Activated T-cell treated with anti-CD3 and anti-CD28 coated beads, Interleukin-2, amount 50 U/mL, for 24 hours (primary cell): Measurements from ENCODE around the gene IL1RAP.
A peak's percentile ranks its signal among the peaks of the same experiment; 100 is the strongest.
"Not testable (repeated sequence)": the region's sequence is repeated elsewhere in the genome, so short reads cannot be mapped to it uniquely, and the experiment has no call there.

Source experiments
- DNase-seq: peaks from one replicate; pipeline ENCODE4 v3.0.0-alpha.2; 2020
- H3K27ac Mint-ChIP-seq: 2 replicates; pipeline ENCODE4 v1.8.0; 2020; ENCODE audit warnings: mild to moderate bottlenecking, mixed read lengths
- H3K27me3 Mint-ChIP-seq: 2 replicates; pipeline ENCODE4 v1.8.0; 2020; ENCODE audit warnings: mixed read lengths
- H3K36me3 Mint-ChIP-seq: 2 replicates; pipeline ENCODE4 v1.8.0; 2020; ENCODE audit warnings: low read depth, mixed read lengths
- H3K4me1 Mint-ChIP-seq: 2 replicates; pipeline ENCODE4 v1.8.0; 2020; ENCODE audit warnings: low read depth, mixed read lengths
- H3K4me3 Mint-ChIP-seq: 2 replicates; pipeline ENCODE4 v1.8.0; 2020; ENCODE audit warnings: mild to moderate bottlenecking, moderate library complexity, mixed read lengths
- H3K9me3 Mint-ChIP-seq: 2 replicates; pipeline ENCODE4 v1.8.0; 2020; ENCODE audit warnings: mixed read lengths

The IL1RAP gene

GRCh38 chr3:190641564-190641963 is 127.7 kb downstream of the IL1RAP start:
- Mint-ChIP-seq H3K4me1 (no peaks in the 10 kb centered on the region), H3K27me3 (no peaks in the 10 kb centered on the region), H3K9me3 (no peaks in the 10 kb centered on the region), H3K36me3 (peaks cover 47% of the 10 kb centered on the region), H3K4me3 (no peak overlapping the region), H3K27ac (no peak overlapping the region)
- no peak for DNase-seq

- Mint-ChIP-seq H3K36me3 (peaks cover 47% of the 10 kb centered on the region), H3K27me3 (no peaks in the 10 kb centered on the region), H3K4me3 (no peak overlapping the region), H3K27ac (no peak overlapping the region), H3K9me3 (no peaks in the 10 kb centered on the region), H3K4me1 (no peaks in the 10 kb centered on the region)
- no peak for DNase-seq
Observed at GRCh38 chr3:190642016-190642415, 128.1 kb downstream of the IL1RAP start.

- Mint-ChIP-seq H3K27me3 (no peaks in the 10 kb centered on the region), H3K4me3 (no peak overlapping the region), H3K36me3 (peaks cover 63% of the 10 kb centered on the region), H3K4me1 (no peaks in the 10 kb centered on the region), H3K27ac (no peak overlapping the region), H3K9me3 (no peaks in the 10 kb centered on the region)
- DNase-seq, result no peak
Observed at GRCh38 chr3:190644035-190644434, 130.2 kb downstream of the IL1RAP start.

- DNase-seq, result no peak
- Mint-ChIP-seq H3K4me3 (no peak overlapping the region), H3K27ac (no peak overlapping the region), H3K27me3 (no peaks in the 10 kb centered on the region), H3K36me3 (peaks cover 64% of the 10 kb centered on the region), H3K9me3 (no peaks in the 10 kb centered on the region), H3K4me1 (no peaks in the 10 kb centered on the region)
Observed at GRCh38 chr3:190644766-190645165, 130.9 kb downstream of the IL1RAP start.

- Mint-ChIP-seq H3K4me1 (no peaks in the 10 kb centered on the region), H3K4me3 (no peak overlapping the region), H3K27ac (peak overlapping the region; percentile 5), H3K9me3 (no peaks in the 10 kb centered on the region), H3K36me3 (peaks cover 57% of the 10 kb centered on the region), H3K27me3 (no peaks in the 10 kb centered on the region)
- DNase-seq, result no peak
Observed at GRCh38 chr3:190645932-190646460, 132.1 kb downstream of the IL1RAP start.

GRCh38 chr3:190646996-190647395 is 133.1 kb downstream of the IL1RAP start:
- H3K4me1 Mint-ChIP-seq, result no peaks in the 10 kb centered on the region
- H3K9me3 Mint-ChIP-seq, result no peaks in the 10 kb centered on the region
- no peak overlapping the region for H3K4me3 Mint-ChIP-seq

GRCh38 chr3:190655933-190656332 is 142.0 kb downstream of the IL1RAP start:
- no peak overlapping the region for H3K4me3 Mint-ChIP-seq
- no peaks in the 10 kb centered on the region for H3K36me3 Mint-ChIP-seq
- H3K4me1 Mint-ChIP-seq, result no peaks in the 10 kb centered on the region
- DNase-seq, result no peak
- H3K27ac Mint-ChIP-seq, result no peak overlapping the region
- H3K27me3 Mint-ChIP-seq, result peaks cover 6% of the 10 kb centered on the region
- H3K9me3 Mint-ChIP-seq, result no peaks in the 10 kb centered on the region

More at GRCh38 chr3:190646996-190647395, 133.1 kb downstream of the IL1RAP start:
- H3K27me3 Mint-ChIP-seq, result no peaks in the 10 kb centered on the region
- H3K27ac Mint-ChIP-seq, result no peak overlapping the region
- peaks cover 52% of the 10 kb centered on the region for H3K36me3 Mint-ChIP-seq
- no peak for DNase-seq

GRCh38 chr3:190658106-190658505 is 144.2 kb downstream of the IL1RAP start:
- Mint-ChIP-seq H3K4me3 (no peak overlapping the region), H3K27ac (no peak overlapping the region), H3K9me3 (no peaks in the 10 kb centered on the region), H3K27me3 (peaks cover 12% of the 10 kb centered on the region), H3K36me3 (no peaks in the 10 kb centered on the region), H3K4me1 (no peaks in the 10 kb centered on the region)
- no peak for DNase-seq

- peaks cover 11% of the 10 kb centered on the region for H3K27me3 Mint-ChIP-seq
- no peak overlapping the region for H3K4me3 Mint-ChIP-seq
- no peak overlapping the region for H3K27ac Mint-ChIP-seq
- H3K4me1 Mint-ChIP-seq, result no peaks in the 10 kb centered on the region
- H3K9me3 Mint-ChIP-seq, result no peaks in the 10 kb centered on the region
- DNase-seq, result no peak
- H3K36me3 Mint-ChIP-seq, result no peaks in the 10 kb centered on the region
Observed at GRCh38 chr3:190666821-190667220, 152.9 kb downstream of the IL1RAP start.

- H3K4me1 Mint-ChIP-seq, result no peaks in the 10 kb centered on the region
- no peak overlapping the region for H3K4me3 Mint-ChIP-seq
- H3K27ac Mint-ChIP-seq, result no peak overlapping the region
- H3K9me3 Mint-ChIP-seq, result no peaks in the 10 kb centered on the region
- DNase-seq, result no peak
- no peaks in the 10 kb centered on the region for H3K27me3 Mint-ChIP-seq
- H3K36me3 Mint-ChIP-seq, result no peaks in the 10 kb centered on the region
Observed at GRCh38 chr3:190671658-190672057, 157.8 kb downstream of the IL1RAP start.

- Mint-ChIP-seq H3K27me3 (no peaks in the 10 kb centered on the region), H3K9me3 (peaks cover 2% of the 10 kb centered on the region), H3K27ac (no peak overlapping the region), H3K4me3 (no peak overlapping the region), H3K36me3 (no peaks in the 10 kb centered on the region), H3K4me1 (no peaks in the 10 kb centered on the region)
- no peak for DNase-seq
Observed at GRCh38 chr3:190673148-190673547, 159.3 kb downstream of the IL1RAP start.

GRCh38 chr3:190676481-190676880 is 162.6 kb downstream of the IL1RAP start:
- no peak overlapping the region for H3K27ac Mint-ChIP-seq
- H3K36me3 Mint-ChIP-seq, result no peaks in the 10 kb centered on the region
- H3K9me3 Mint-ChIP-seq, result peaks cover 4% of the 10 kb centered on the region
- no peak for DNase-seq
- no peaks in the 10 kb centered on the region for H3K27me3 Mint-ChIP-seq
- no peak overlapping the region for H3K4me3 Mint-ChIP-seq
- H3K4me1 Mint-ChIP-seq, result no peaks in the 10 kb centered on the region

GRCh38 chr3:190677001-190677400 is 163.1 kb downstream of the IL1RAP start:
- Mint-ChIP-seq H3K9me3 (peaks cover 4% of the 10 kb centered on the region), H3K4me1 (no peaks in the 10 kb centered on the region), H3K27ac (no peak overlapping the region), H3K36me3 (no peaks in the 10 kb centered on the region), H3K27me3 (peaks cover 2% of the 10 kb centered on the region), H3K4me3 (no peak overlapping the region)
- DNase-seq, result no peak

GRCh38 chr3:190677868-190678267 is 164.0 kb downstream of the IL1RAP start:
- H3K4me3 Mint-ChIP-seq, DNase-seq, H3K9me3 Mint-ChIP-seq, H3K27ac Mint-ChIP-seq, H3K36me3 Mint-ChIP-seq, H3K27me3 Mint-ChIP-seq, H3K4me1 Mint-ChIP-seq: not testable (repeated sequence)

GRCh38 chr3:190680691-190681090 is 166.8 kb downstream of the IL1RAP start:
- H3K27me3 Mint-ChIP-seq, result peaks cover 4% of the 10 kb centered on the region
- no peak for DNase-seq
- no peak overlapping the region for H3K4me3 Mint-ChIP-seq
- peaks cover 4% of the 10 kb centered on the region for H3K9me3 Mint-ChIP-seq
- H3K27ac Mint-ChIP-seq, result no peak overlapping the region
- no peaks in the 10 kb centered on the region for H3K4me1 Mint-ChIP-seq
- no peaks in the 10 kb centered on the region for H3K36me3 Mint-ChIP-seq

- Mint-ChIP-seq H3K36me3 (no peaks in the 10 kb centered on the region), H3K27ac (no peak overlapping the region), H3K9me3 (no peaks in the 10 kb centered on the region), H3K27me3 (peaks cover 19% of the 10 kb centered on the region), H3K4me1 (no peaks in the 10 kb centered on the region), H3K4me3 (no peak overlapping the region)
- no peak for DNase-seq
Observed at GRCh38 chr3:190684776-190685175, 170.9 kb downstream of the IL1RAP start.
